Mesenchymal stem cell (in vitro differentiated cells and primary cell): ENCODE measurements around the gene NGFR.

ENCODE experiments used
- DNase-seq: peaks from one replicate; pipeline ENCODE4 v3.0.0-alpha.2; 2013
- H2AFZ ChIP-seq: one replicate; pipeline ENCODE4 v1.6.1; 2013; ENCODE audit warnings: low read depth, mild to moderate bottlenecking, control low read depth, inconsistent platforms, low read length, moderate library complexity
- H2AK5ac ChIP-seq: 2 replicates; pipeline ENCODE4 v1.6.1; 2013; ENCODE audit warnings: low read length, moderate library complexity, mild to moderate bottlenecking, inconsistent platforms; ENCODE audit not compliant: severe bottlenecking
- H2BK120ac ChIP-seq: one replicate; pipeline ENCODE4 v1.6.1; 2013; ENCODE audit warnings: low read depth, mild to moderate bottlenecking, inconsistent platforms, low read length, moderate library complexity
- H2BK12ac ChIP-seq, 2 experiments: one replicate each; pipeline ENCODE4 v1.6.1; 2013; ENCODE audit warnings: inconsistent platforms in 2 of 2, low read length in 2 of 2, mild to moderate bottlenecking in 2 of 2, moderate library complexity in 2 of 2, control low read depth in 1 of 2
- H2BK15ac ChIP-seq: one replicate; pipeline ENCODE4 v1.6.1; 2013; ENCODE audit warnings: mild to moderate bottlenecking, low read depth, inconsistent platforms; ENCODE audit not compliant: poor library complexity, severe bottlenecking
- H2BK5ac ChIP-seq: 2 replicates; pipeline ENCODE4 v1.6.1; 2013; ENCODE audit warnings: low read depth, mild to moderate bottlenecking, low read length, control low read depth, inconsistent platforms; ENCODE audit not compliant: poor library complexity, severe bottlenecking
- H3K14ac ChIP-seq, 2 experiments: one replicate each; pipeline ENCODE4 v1.6.1; 2013; ENCODE audit warnings: inconsistent platforms in 2 of 2, low read length in 2 of 2, control low read depth in 1 of 2, mild to moderate bottlenecking in 1 of 2, moderate library complexity in 1 of 2
- H3K18ac ChIP-seq, 2 experiments: one replicate each; pipeline ENCODE4 v1.6.1; 2013; ENCODE audit warnings: inconsistent platforms in 2 of 2, low read length in 2 of 2, control low read depth in 1 of 2, low read depth in 1 of 2, mild to moderate bottlenecking in 1 of 2
- H3K23ac ChIP-seq, 2 experiments: one replicate each; pipeline ENCODE4 v1.6.1; 2013; ENCODE audit warnings: inconsistent platforms in 2 of 2, low read length in 2 of 2, mild to moderate bottlenecking in 2 of 2, moderate library complexity in 2 of 2, control low read depth in 1 of 2
- H3K27ac ChIP-seq: 2 replicates; pipeline ENCODE4 v1.5.1; 2013; ENCODE audit warnings: mild to moderate bottlenecking, moderate library complexity, low read length, control low read depth, inconsistent platforms; ENCODE audit not compliant: poor library complexity, severe bottlenecking
- H3K27me3 ChIP-seq, 2 experiments: 2 replicates each; pipeline versions ENCODE4 v1.6.1 to v1.7.0; 2013; ENCODE audit warnings: low read length in 2 of 2, mild to moderate bottlenecking in 2 of 2, moderate library complexity in 2 of 2, control low read depth in 1 of 2, inconsistent platforms in 1 of 2; ENCODE audit not compliant: control insufficient read depth in 1 of 2, insufficient read depth in 1 of 2
- H3K36me3 ChIP-seq, 2 experiments: 2 replicates each; pipeline versions ENCODE4 v1.6.1 to v1.7.0; 2013; ENCODE audit warnings: low read length in 2 of 2, control low read depth in 1 of 2, inconsistent platforms in 1 of 2, low read depth in 1 of 2, mild to moderate bottlenecking in 1 of 2; ENCODE audit not compliant: insufficient read depth in 2 of 2, control insufficient read depth in 1 of 2
- H3K4ac ChIP-seq, 2 experiments: one replicate each; pipeline ENCODE4 v1.6.1; 2013; ENCODE audit warnings: inconsistent platforms in 2 of 2, low read length in 2 of 2, mild to moderate bottlenecking in 2 of 2, moderate library complexity in 2 of 2, control low read depth in 1 of 2, low read depth in 1 of 2
- H3K4me1 ChIP-seq: 2 replicates; pipeline ENCODE4 v1.6.1; 2013; ENCODE audit warnings: low read depth, low read length, control low read depth; ENCODE audit not compliant: control insufficient read depth, insufficient read depth
- H3K4me2 ChIP-seq: 2 replicates; pipeline ENCODE4 v1.6.1; 2013; ENCODE audit warnings: low read length, mild to moderate bottlenecking, inconsistent platforms; ENCODE audit not compliant: poor library complexity, severe bottlenecking
- H3K4me3 ChIP-seq, 2 experiments: 2 replicates each; pipeline versions ENCODE4 v1.5.1 to v1.7.0; 2013; ENCODE audit warnings: low read length in 2 of 2, mild to moderate bottlenecking in 2 of 2, control low read depth in 1 of 2, low read depth in 1 of 2; ENCODE audit not compliant: insufficient read depth in 1 of 2
- H3K79me1 ChIP-seq: replicated peaks from 2 replicates; pipeline ENCODE4 v1.6.1; 2013; ENCODE audit warnings: mild to moderate bottlenecking, control low read depth, low read length, inconsistent platforms; ENCODE audit not compliant: poor library complexity, severe bottlenecking
- H3K9ac ChIP-seq: 2 replicates; pipeline ENCODE4 v1.7.0; 2013; ENCODE audit warnings: mild to moderate bottlenecking, low read length, moderate library complexity
- H3K9me3 ChIP-seq: 2 replicates; pipeline ENCODE4 v1.7.0; 2013; ENCODE audit warnings: mild to moderate bottlenecking, low read length; ENCODE audit not compliant: control insufficient read depth
- H4K8ac ChIP-seq: one replicate; pipeline ENCODE4 v1.6.1; 2013; ENCODE audit warnings: inconsistent platforms, mild to moderate bottlenecking, low read length, moderate library complexity
- H4K91ac ChIP-seq: one replicate; pipeline ENCODE4 v1.6.1; 2013; ENCODE audit warnings: mild to moderate bottlenecking, low read length, inconsistent platforms
- WGBS: methylation state at CpG from one replicate; pipeline ENCODE4 v1.1.7; 2013; ENCODE audit warnings: mixed read lengths; 5-methylcytosine and 5-hydroxymethylcytosine counted together

Gene NGFR

GRCh38 chr17:49473900-49474751 is 21.0 kb upstream of the NGFR start:
- peaks cover 10% of the 10 kb centered on the region for H3K9me3 ChIP-seq
- no peak overlapping the region for H4K8ac ChIP-seq
- no peak overlapping the region for H2AK5ac ChIP-seq
- 78% methylated on average over 8 of the region's 9 CpGs for WGBS
- no peak overlapping the region for H3K4ac ChIP-seq
- H3K14ac ChIP-seq: no peak overlapping the region
- H3K23ac ChIP-seq: no peak overlapping the region
- H3K18ac ChIP-seq: no peak overlapping the region
- no peak overlapping the region for H4K91ac ChIP-seq
- H2AFZ ChIP-seq: no peak overlapping the region
- no peak overlapping the region for H2BK15ac ChIP-seq
- H3K4me2 ChIP-seq: no peak overlapping the region
- no peak overlapping the region for H3K27ac ChIP-seq
- no peak overlapping the region for H2BK12ac ChIP-seq
- peaks cover 86 to 92% of the 10 kb centered on the region in 2 experiments for H3K27me3 ChIP-seq
- peaks cover 12% of the 10 kb centered on the region for H3K4me1 ChIP-seq
- H3K4me3 ChIP-seq: no peak overlapping the region
- H3K36me3 ChIP-seq: peaks cover 0 to 2% of the 10 kb centered on the region in 2 experiments
- no peaks in the 10 kb centered on the region for H3K79me1 ChIP-seq
- no peak overlapping the region for H3K9ac ChIP-seq
- no peak for DNase-seq
- H2BK5ac ChIP-seq: no peak overlapping the region
- H2BK120ac ChIP-seq: no peak overlapping the region

GRCh38 chr17:49477709-49478108 is 17.4 kb upstream of the NGFR start:
- H2BK15ac ChIP-seq: no peak overlapping the region
- H3K9ac ChIP-seq: no peak overlapping the region
- DNase-seq: no peak
- H3K14ac ChIP-seq: no peak overlapping the region
- no peak overlapping the region for H2BK120ac ChIP-seq
- no peak overlapping the region for H4K91ac ChIP-seq
- H3K18ac ChIP-seq: no peak overlapping the region
- H3K4me1 ChIP-seq: no peaks in the 10 kb centered on the region
- 81% methylated on average over 3 of the region's 3 CpGs for WGBS
- H3K4me2 ChIP-seq: no peak overlapping the region
- H2BK12ac ChIP-seq: no peak overlapping the region
- no peak overlapping the region for H4K8ac ChIP-seq
- no peak overlapping the region for H2AFZ ChIP-seq
- no peaks in the 10 kb centered on the region for H3K36me3 ChIP-seq
- H3K27me3 ChIP-seq: peaks cover 89 to 96% of the 10 kb centered on the region in 2 experiments
- peaks cover 10% of the 10 kb centered on the region for H3K9me3 ChIP-seq
- H3K4me3 ChIP-seq: no peak overlapping the region
- no peak overlapping the region for H3K4ac ChIP-seq
- H2AK5ac ChIP-seq: no peak overlapping the region
- no peak overlapping the region for H3K23ac ChIP-seq
- no peak overlapping the region for H3K27ac ChIP-seq
- H3K79me1 ChIP-seq: no peaks in the 10 kb centered on the region
- H2BK5ac ChIP-seq: no peak overlapping the region

- Histone ChIP-seq H3K4ac (no peak overlapping the region), H3K79me1 (no peaks in the 10 kb centered on the region), H4K8ac (no peak overlapping the region), H3K4me1 (no peaks in the 10 kb centered on the region), H3K23ac (no peak overlapping the region), H3K4me3 (no peak overlapping the region), H2BK15ac (no peak overlapping the region), H3K27ac (no peak overlapping the region), H2BK120ac (no peak overlapping the region), H3K9ac (no peak overlapping the region), H2BK5ac (no peak overlapping the region), H3K4me2 (no peak overlapping the region), H3K14ac (no peak overlapping the region), H2BK12ac (no peak overlapping the region), H2AK5ac (no peak overlapping the region), H3K36me3 (no peaks in the 10 kb centered on the region), H3K27me3 (peaks cover 91 to 98% of the 10 kb centered on the region in 2 experiments), H3K18ac (no peak overlapping the region), H4K91ac (no peak overlapping the region), H3K9me3 (no peaks in the 10 kb centered on the region), H2AFZ (no peak overlapping the region)
- WGBS: 71% methylated on average over 5 of the region's 5 CpGs
- DNase-seq: no peak
Measured at GRCh38 chr17:49480836-49481615, 14.1 kb upstream of the NGFR start.

GRCh38 chr17:49482144-49482817 is 12.8 kb upstream of the NGFR start:
- H3K79me1 ChIP-seq: no peaks in the 10 kb centered on the region
- no peak overlapping the region for H3K9ac ChIP-seq
- no peak overlapping the region for H2AFZ ChIP-seq
- WGBS: 90% methylated on average over 3 of the region's 3 CpGs
- peak overlapping the region in 1 of 2 experiments; percentile 43 for H3K23ac ChIP-seq
- no peak overlapping the region for H3K4me3 ChIP-seq
- no peaks in the 10 kb centered on the region for H3K36me3 ChIP-seq
- DNase-seq: peak; percentile 36
- no peak overlapping the region for H4K8ac ChIP-seq
- H3K4me2 ChIP-seq: no peak overlapping the region
- no peak overlapping the region for H3K27ac ChIP-seq
- no peak overlapping the region for H3K18ac ChIP-seq
- H3K27me3 ChIP-seq: peaks cover 97 to 99% of the 10 kb centered on the region in 2 experiments
- no peaks in the 10 kb centered on the region for H3K9me3 ChIP-seq
- no peak overlapping the region for H3K14ac ChIP-seq
- peak overlapping the region; percentile 2 for H2BK15ac ChIP-seq
- H2BK120ac ChIP-seq: no peak overlapping the region
- H2BK12ac ChIP-seq: no peak overlapping the region
- no peak overlapping the region for H3K4ac ChIP-seq
- no peak overlapping the region for H4K91ac ChIP-seq
- H3K4me1 ChIP-seq: no peaks in the 10 kb centered on the region
- no peak overlapping the region for H2BK5ac ChIP-seq
- no peak overlapping the region for H2AK5ac ChIP-seq
